ENCODE results near the gene ARMH3. TPM values are rescaled to one million over a fixed set of nuclear protein-coding genes. Genes with fewer than 3 reads are reported as not detected.

The ARMH3 gene
- total RNA-seq, 1 experiment from 2014 or later, result 3.7 TPM

DNA sequence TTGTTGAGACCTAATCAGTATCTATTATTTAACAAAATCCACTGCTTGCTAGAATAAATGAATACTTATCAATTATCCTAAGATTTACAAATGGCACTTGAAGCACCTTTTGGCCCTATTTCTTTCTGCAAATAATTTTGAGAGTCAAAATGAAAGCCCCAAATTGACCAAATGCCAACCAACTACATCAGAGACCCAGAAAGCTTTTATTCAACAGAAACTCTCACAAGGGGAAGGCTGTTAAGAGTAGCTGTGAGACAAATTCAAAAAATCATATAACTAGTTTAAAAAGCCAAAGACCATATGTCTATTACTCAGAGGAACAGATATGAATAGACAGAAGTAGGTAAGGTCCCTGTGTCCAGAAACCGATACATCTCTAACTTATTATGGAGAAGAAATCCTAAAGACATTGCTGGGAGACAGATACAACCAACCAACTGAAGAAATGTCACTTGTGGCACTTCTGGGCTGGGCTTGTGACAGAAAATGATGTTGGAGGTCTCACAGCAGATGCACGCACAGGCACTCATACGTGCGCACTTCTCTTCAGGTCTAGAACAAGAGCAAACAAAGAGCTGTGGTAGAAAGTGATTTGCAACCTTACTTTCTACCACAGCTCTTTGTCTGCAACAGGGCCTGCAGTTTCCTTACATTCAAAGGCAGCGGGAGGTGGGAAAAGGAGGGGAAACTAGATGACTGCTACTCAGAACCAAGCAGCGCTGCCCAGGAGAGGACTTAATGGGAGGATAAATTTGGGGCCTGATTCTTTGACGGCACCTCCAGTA, 153.7 kb downstream of the ARMH3 start:
- H3K79me2 ChIP-seq (ENCODE audit: low read length), result no peaks in the 10 kb centered on the region
- no peaks in the 10 kb centered on the region for H3K27me3 ChIP-seq (ENCODE audit: low read length)
- H3K36me3 ChIP-seq (ENCODE audit: insufficient read depth, low read length), result no peaks in the 10 kb centered on the region
- H4K20me1 ChIP-seq (ENCODE audit: insufficient read depth, low read depth, low read length), result no peaks in the 10 kb centered on the region
- no peak overlapping the region for H3K4me3 ChIP-seq (ENCODE audit: low read length)
- H2AFZ ChIP-seq (ENCODE audit: low read length), result no peak overlapping the region
- no peak for DNase-seq
- no peaks in the 10 kb centered on the region for H3K9me3 ChIP-seq (ENCODE audit: low read length)
- H3K4me2 ChIP-seq (ENCODE audit: low read depth, low read length, poor library complexity, severe bottlenecking), result no peak overlapping the region
- H3K4me1 ChIP-seq (ENCODE audit: low read length), result peaks cover 34% of the 10 kb centered on the region
- H3K9me2 ChIP-seq (replicated peaks; ENCODE audit: insufficient read depth, low read length), result no peaks in the 10 kb centered on the region
- H3K27ac ChIP-seq (ENCODE audit: low read length), result peak overlapping the region; percentile 54
- H3K9ac ChIP-seq (ENCODE audit: low read length), result no peak overlapping the region

DNA sequence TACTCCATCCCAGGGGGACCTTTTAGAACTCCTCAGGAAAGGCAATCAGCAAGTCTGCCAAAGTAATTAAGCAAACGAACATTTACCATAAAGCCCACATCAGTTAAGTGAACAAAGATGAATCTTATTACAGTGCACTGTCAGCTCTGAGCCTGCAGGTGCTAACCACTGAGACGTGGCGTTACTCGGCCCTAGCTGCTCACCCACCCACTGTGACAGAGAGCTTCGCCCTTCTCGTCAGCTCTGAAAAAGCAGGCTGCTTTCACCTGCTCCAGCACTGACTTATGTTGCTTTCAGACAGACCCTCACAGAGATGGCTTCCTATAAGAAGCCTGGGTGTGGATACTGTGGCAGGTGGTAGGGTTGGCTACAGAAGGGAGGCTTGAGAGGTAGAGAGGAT, 154.6 kb downstream of the ARMH3 start:
- Histone ChIP-seq H3K9me2 (replicated peaks; ENCODE audit: insufficient read depth, low read length) (no peaks in the 10 kb centered on the region), H3K79me2 (ENCODE audit: low read length) (no peaks in the 10 kb centered on the region), H3K27me3 (ENCODE audit: low read length) (no peaks in the 10 kb centered on the region), H3K4me3 (ENCODE audit: low read length) (no peak overlapping the region), H3K27ac (ENCODE audit: low read length) (peak overlapping the region; percentile 54), H3K36me3 (ENCODE audit: insufficient read depth, low read length) (no peaks in the 10 kb centered on the region), H3K9me3 (ENCODE audit: low read length) (no peaks in the 10 kb centered on the region), H2AFZ (ENCODE audit: low read length) (no peak overlapping the region), H3K9ac (ENCODE audit: low read length) (no peak overlapping the region), H3K4me1 (ENCODE audit: low read length) (peaks cover 34% of the 10 kb centered on the region), H4K20me1 (ENCODE audit: insufficient read depth, low read depth, low read length) (no peaks in the 10 kb centered on the region), H3K4me2 (ENCODE audit: low read depth, low read length, poor library complexity, severe bottlenecking) (peak overlapping the region; percentile 16)
- DNase-seq, result peak; percentile 54

DNA sequence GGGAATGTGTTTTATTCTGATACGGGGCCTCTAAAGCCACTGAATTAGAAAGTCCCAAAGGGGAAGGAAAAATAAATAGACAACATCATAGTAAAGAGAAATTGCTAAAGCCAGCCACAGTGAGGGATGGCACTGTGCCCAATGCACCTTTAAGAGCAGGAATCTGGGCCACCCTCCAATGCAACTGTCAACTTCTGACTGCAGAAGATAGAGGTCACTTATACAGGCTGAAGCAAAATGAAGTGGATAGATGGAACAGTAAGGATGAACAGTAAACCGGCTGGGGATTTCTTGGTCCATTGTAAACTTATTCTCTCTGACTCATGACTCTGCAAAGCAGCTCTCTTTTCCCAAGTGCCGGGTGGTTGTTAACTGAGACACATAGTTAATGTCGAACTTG, 158.3 kb downstream of the ARMH3 start:
- Histone ChIP-seq H3K9ac (ENCODE audit: low read length) (no peak overlapping the region), H3K27me3 (ENCODE audit: low read length) (no peaks in the 10 kb centered on the region), H3K27ac (ENCODE audit: low read length) (no peak overlapping the region), H3K36me3 (ENCODE audit: insufficient read depth, low read length) (no peaks in the 10 kb centered on the region), H3K9me2 (replicated peaks; ENCODE audit: insufficient read depth, low read length) (no peaks in the 10 kb centered on the region), H4K20me1 (ENCODE audit: insufficient read depth, low read depth, low read length) (no peaks in the 10 kb centered on the region), H3K4me1 (ENCODE audit: low read length) (peaks cover 18% of the 10 kb centered on the region), H2AFZ (ENCODE audit: low read length) (no peak overlapping the region), H3K4me2 (ENCODE audit: low read depth, low read length, poor library complexity, severe bottlenecking) (no peak overlapping the region), H3K9me3 (ENCODE audit: low read length) (no peaks in the 10 kb centered on the region), H3K4me3 (ENCODE audit: low read length) (no peak overlapping the region), H3K79me2 (ENCODE audit: low read length) (no peaks in the 10 kb centered on the region)
- no peak for DNase-seq

DNA sequence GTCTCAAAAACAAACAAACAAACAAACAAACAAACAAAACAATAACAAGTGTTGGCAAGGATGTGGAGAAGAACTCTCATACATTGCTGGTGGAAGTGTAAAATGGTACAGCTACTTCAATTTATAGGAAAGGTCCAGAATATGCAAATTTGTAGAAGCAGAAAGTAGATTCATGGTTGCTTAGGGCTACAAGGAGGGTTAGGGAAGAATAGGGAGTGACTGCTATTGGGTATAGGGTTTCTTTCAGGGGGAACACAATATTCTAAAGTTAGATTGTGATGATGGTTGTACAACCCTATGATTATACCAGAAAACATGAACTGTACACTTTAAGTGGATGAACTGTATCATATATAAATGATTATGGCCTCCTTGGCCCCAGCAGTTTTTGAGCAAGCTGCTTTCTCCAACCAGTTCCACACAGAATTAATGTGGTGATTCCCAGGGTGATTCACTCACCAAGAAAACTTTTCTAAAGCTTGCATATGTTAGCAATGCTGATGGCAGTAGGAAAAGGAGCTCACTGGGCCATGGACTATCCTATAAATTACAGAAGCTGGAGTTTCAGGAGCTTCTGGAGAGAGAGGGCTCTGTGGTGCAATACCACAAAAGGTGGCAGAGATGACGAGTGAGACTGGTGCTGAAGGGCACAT, 159.6 kb downstream of the ARMH3 start:
- H3K79me2 ChIP-seq (ENCODE audit: low read length), result no peaks in the 10 kb centered on the region
- H2AFZ ChIP-seq (ENCODE audit: low read length), result no peak overlapping the region
- no peak overlapping the region for H3K4me3 ChIP-seq (ENCODE audit: low read length)
- no peak for DNase-seq
- no peak overlapping the region for H3K27ac ChIP-seq (ENCODE audit: low read length)
- H3K4me1 ChIP-seq (ENCODE audit: low read length), result peaks cover 5% of the 10 kb centered on the region
- no peaks in the 10 kb centered on the region for H3K36me3 ChIP-seq (ENCODE audit: insufficient read depth, low read length)
- no peaks in the 10 kb centered on the region for H3K9me3 ChIP-seq (ENCODE audit: low read length)
- H3K27me3 ChIP-seq (ENCODE audit: low read length), result no peaks in the 10 kb centered on the region
- H3K9ac ChIP-seq (ENCODE audit: low read length), result no peak overlapping the region
- no peaks in the 10 kb centered on the region for H4K20me1 ChIP-seq (ENCODE audit: insufficient read depth, low read depth, low read length)
- H3K9me2 ChIP-seq (replicated peaks; ENCODE audit: insufficient read depth, low read length), result no peaks in the 10 kb centered on the region
- no peak overlapping the region for H3K4me2 ChIP-seq (ENCODE audit: low read depth, low read length, poor library complexity, severe bottlenecking)

GRCh38 chr10:101895781-101896180, 160.2 kb downstream of the ARMH3 start:
- H2AFZ ChIP-seq (ENCODE audit: low read length), result no peak overlapping the region
- no peaks in the 10 kb centered on the region for H3K9me2 ChIP-seq (replicated peaks; ENCODE audit: insufficient read depth, low read length)
- no peak overlapping the region for H3K4me2 ChIP-seq (ENCODE audit: low read depth, low read length, poor library complexity, severe bottlenecking)
- H3K79me2 ChIP-seq (ENCODE audit: low read length), result no peaks in the 10 kb centered on the region
- no peak overlapping the region for H3K27ac ChIP-seq (ENCODE audit: low read length)
- H3K27me3 ChIP-seq (ENCODE audit: low read length), result no peaks in the 10 kb centered on the region
- H3K9me3 ChIP-seq (ENCODE audit: low read length), result no peaks in the 10 kb centered on the region
- H3K9ac ChIP-seq (ENCODE audit: low read length), result no peak overlapping the region
- no peak overlapping the region for H3K4me3 ChIP-seq (ENCODE audit: low read length)
- no peak for DNase-seq
- H3K36me3 ChIP-seq (ENCODE audit: insufficient read depth, low read length), result no peaks in the 10 kb centered on the region
- no peaks in the 10 kb centered on the region; the same call in 1 of the 2 replicates for H3K4me1 ChIP-seq (ENCODE audit: low read length)
- no peaks in the 10 kb centered on the region for H4K20me1 ChIP-seq (ENCODE audit: insufficient read depth, low read depth, low read length)

DNA sequence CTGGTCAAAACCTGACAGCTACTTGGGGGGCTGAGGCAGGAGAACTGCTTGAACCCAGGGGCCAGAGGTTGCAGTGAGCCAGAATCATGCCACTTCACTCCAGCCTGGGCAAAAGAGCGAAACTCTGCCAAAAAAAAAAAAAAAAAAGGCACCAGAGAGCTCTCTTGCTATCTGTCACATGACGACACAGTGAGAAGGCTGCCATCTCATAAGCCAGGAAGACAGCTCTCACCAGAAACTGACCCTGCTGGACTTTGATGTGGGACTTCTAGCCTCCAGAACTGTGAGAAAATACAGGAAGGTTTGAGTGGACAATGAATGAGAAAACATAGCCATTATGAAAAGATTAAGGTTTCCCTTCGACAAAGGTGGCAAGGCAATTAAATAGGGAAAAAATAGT, 161.2 kb downstream of the ARMH3 start:
- no peaks in the 10 kb centered on the region for H4K20me1 ChIP-seq (ENCODE audit: insufficient read depth, low read depth, low read length)
- no peak overlapping the region for H3K9ac ChIP-seq (ENCODE audit: low read length)
- H3K4me1 ChIP-seq (ENCODE audit: low read length), result no peaks in the 10 kb centered on the region; the same call in 1 of the 2 replicates
- no peaks in the 10 kb centered on the region for H3K79me2 ChIP-seq (ENCODE audit: low read length)
- no peak overlapping the region for H3K4me3 ChIP-seq (ENCODE audit: low read length)
- H2AFZ ChIP-seq (ENCODE audit: low read length), result no peak overlapping the region
- H3K27me3 ChIP-seq (ENCODE audit: low read length), result no peaks in the 10 kb centered on the region
- H3K36me3 ChIP-seq (ENCODE audit: insufficient read depth, low read length), result no peaks in the 10 kb centered on the region
- no peak overlapping the region for H3K4me2 ChIP-seq (ENCODE audit: low read depth, low read length, poor library complexity, severe bottlenecking)
- H3K9me3 ChIP-seq (ENCODE audit: low read length), result no peaks in the 10 kb centered on the region
- no peaks in the 10 kb centered on the region for H3K9me2 ChIP-seq (replicated peaks; ENCODE audit: insufficient read depth, low read length)
- no peak overlapping the region for H3K27ac ChIP-seq (ENCODE audit: low read length)
- DNase-seq, result no peak

DNA sequence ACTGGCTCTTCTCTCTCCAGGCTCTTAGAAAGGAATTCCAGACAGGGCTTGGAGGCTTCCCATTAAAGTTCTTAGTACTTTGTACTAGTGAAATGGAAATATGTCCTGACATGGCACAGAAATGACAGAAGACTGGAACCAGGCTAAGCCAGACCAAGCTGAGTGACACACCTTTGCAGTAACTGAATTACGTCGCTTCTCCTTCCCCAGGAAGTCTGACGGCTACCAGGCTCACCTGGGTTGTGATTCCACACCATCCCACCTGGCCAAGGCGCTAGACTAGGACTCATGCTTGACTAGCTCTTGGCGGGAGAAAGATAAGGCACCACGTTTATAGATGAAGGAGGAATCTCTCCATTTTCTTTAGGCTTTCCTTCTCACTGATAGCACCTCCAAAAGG, 161.7 kb downstream of the ARMH3 start:
- Histone ChIP-seq H3K9me3 (ENCODE audit: low read length) (no peaks in the 10 kb centered on the region), H3K9me2 (replicated peaks; ENCODE audit: insufficient read depth, low read length) (no peaks in the 10 kb centered on the region), H3K79me2 (ENCODE audit: low read length) (no peaks in the 10 kb centered on the region), H3K4me2 (ENCODE audit: low read depth, low read length, poor library complexity, severe bottlenecking) (no peak overlapping the region), H3K4me1 (ENCODE audit: low read length) (peaks cover 3% of the 10 kb centered on the region), H3K9ac (ENCODE audit: low read length) (no peak overlapping the region), H4K20me1 (ENCODE audit: insufficient read depth, low read depth, low read length) (no peaks in the 10 kb centered on the region), H2AFZ (ENCODE audit: low read length) (no peak overlapping the region), H3K36me3 (ENCODE audit: insufficient read depth, low read length) (no peaks in the 10 kb centered on the region), H3K27me3 (ENCODE audit: low read length) (no peaks in the 10 kb centered on the region), H3K4me3 (ENCODE audit: low read length) (no peak overlapping the region), H3K27ac (ENCODE audit: low read length) (no peak overlapping the region)
- no peak for DNase-seq

DNA sequence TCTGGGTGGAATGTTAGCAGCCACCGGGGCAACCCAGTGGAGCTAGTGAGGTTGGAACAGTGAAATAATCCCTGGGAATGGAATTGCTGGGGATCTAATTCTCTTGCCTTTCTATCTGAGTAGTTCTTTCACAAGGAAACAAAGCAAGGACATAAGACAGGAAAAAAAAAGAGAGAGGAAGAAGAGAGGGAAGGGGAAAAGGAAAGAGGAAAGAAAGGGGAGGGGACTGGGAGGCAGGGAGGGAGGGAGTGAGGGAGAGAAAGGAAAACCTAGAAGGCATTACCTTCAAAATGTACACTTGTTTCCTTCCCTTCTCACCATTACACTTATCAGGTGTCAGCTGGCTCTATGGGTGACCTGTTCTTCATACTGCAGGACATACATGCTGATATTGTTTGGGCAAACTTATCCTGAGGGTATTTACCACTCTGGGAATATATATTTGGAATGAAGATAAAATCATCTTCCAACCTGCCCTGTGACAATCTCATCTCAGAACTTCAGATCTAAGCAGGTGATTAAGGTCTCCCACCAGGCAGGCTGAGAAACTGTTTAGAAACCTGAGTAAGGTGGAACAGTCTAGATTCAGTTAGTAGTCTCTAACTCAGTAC, 162.4 kb downstream of the ARMH3 start:
- no peaks in the 10 kb centered on the region for H3K79me2 ChIP-seq (ENCODE audit: low read length)
- no peaks in the 10 kb centered on the region for H3K27me3 ChIP-seq (ENCODE audit: low read length)
- no peak overlapping the region for H3K27ac ChIP-seq (ENCODE audit: low read length)
- no peak overlapping the region for H3K4me2 ChIP-seq (ENCODE audit: low read depth, low read length, poor library complexity, severe bottlenecking)
- H2AFZ ChIP-seq (ENCODE audit: low read length), result no peak overlapping the region
- DNase-seq, result no peak
- H3K9me2 ChIP-seq (replicated peaks; ENCODE audit: insufficient read depth, low read length), result no peaks in the 10 kb centered on the region
- no peak overlapping the region for H3K9ac ChIP-seq (ENCODE audit: low read length)
- H3K9me3 ChIP-seq (ENCODE audit: low read length), result no peaks in the 10 kb centered on the region
- H3K4me1 ChIP-seq (ENCODE audit: low read length), result peaks cover 10% of the 10 kb centered on the region
- no peaks in the 10 kb centered on the region for H3K36me3 ChIP-seq (ENCODE audit: insufficient read depth, low read length)
- H4K20me1 ChIP-seq (ENCODE audit: insufficient read depth, low read depth, low read length), result no peaks in the 10 kb centered on the region
- H3K4me3 ChIP-seq (ENCODE audit: low read length), result no peak overlapping the region

Measured in Karpas-422 (cell line).